Ascending aorta (tissue), 2 donors: ENCODE data around the gene NUTM2D. TPM values are rescaled to one million over a fixed set of nuclear protein-coding genes. Genes with fewer than 3 reads are reported as not detected.
"Not testable (repeated sequence)": the region's sequence is repeated elsewhere in the genome, so short reads cannot be mapped to it uniquely, and the experiment has no call there.

ENCODE experiments used
- DNase-seq, 2 donors: peaks; one replicate each; pipeline ENCODE4 v3.0.0-alpha.2; 2019; ENCODE audit warnings: low spot score in 2 of 2
- H3K27ac ChIP-seq, 2 donors: fragments of 200-600 bp; sonication (generic); one replicate each; pipeline ENCODE4 v1.5.1; 2016 to 2017; ENCODE audit warnings: mild to moderate bottlenecking in 1 of 2
- H3K27me3 ChIP-seq: fragments of 200-600 bp; sonication (generic); one replicate; pipeline ENCODE4 v1.5.1; 2017
- H3K36me3 ChIP-seq, 2 donors: fragments of 200-600 bp; sonication (generic); one replicate each; pipeline ENCODE4 v1.5.1; 2016
- H3K4me1 ChIP-seq, 2 donors: fragments of 200-600 bp; sonication (generic); one replicate each; pipeline ENCODE4 v1.5.1; 2016 to 2017; ENCODE audit warnings: mild to moderate bottlenecking in 1 of 2
- H3K4me3 ChIP-seq, 2 donors: fragments of 200-600 bp; sonication (generic); one replicate each; pipeline ENCODE4 v1.5.1; 2016 to 2017; ENCODE audit warnings: mild to moderate bottlenecking in 1 of 2
- H3K9me3 ChIP-seq, 2 donors: fragments of 200-600 bp; sonication (generic); one replicate each; pipeline ENCODE4 v1.5.1; 2016
- CTCF ChIP-seq, 3 experiments: fragments of 200-600 bp in 2 of 3; fragments of 450-650 bp in 1 of 3; sonication (generic) in 2 of 3; IDR thresholded peaks; one replicate each; pipeline ENCODE4 v1.5.1; 2016 to 2019; ENCODE audit warnings: antibody characterized with exemption in 3 of 3, mild to moderate bottlenecking in 1 of 3, moderate library complexity in 1 of 3
- intact Hi-C: fragments of 100-400 bp; cut with DNase I; formaldehyde crosslinking; loops from one replicate; pipeline ENCODE4 v1.15.1; 2023
- total RNA-seq: library from RNA; depleted of rRNA; stranded (reverse); fragments of >200 nt; gene quantifications from one replicate; pipeline ENCODE4 v1.1.0, GENCODE V29; 2016

Gene NUTM2D
- total RNA-seq, 1 donor from 2014 or later, result 10.9 TPM

GRCh38 chr10:87342711-87343258, 14.8 kb upstream of the NUTM2D start:
- peak overlapping the region; percentile 81 to 85 for H3K27ac ChIP-seq
- peak overlapping the region; percentile 61 to 62 for H3K4me3 ChIP-seq
- peak; percentile 26 to 89 for DNase-seq
- H3K4me1 ChIP-seq, H3K36me3 ChIP-seq, intact Hi-C loops, H3K9me3 ChIP-seq, H3K27me3 ChIP-seq: not testable (repeated sequence)
- peak; percentile 36 to 54 (median 36) for TF ChIP-seq CTCF (IDR thresholded peaks at IDR 0.05)

- intact Hi-C loops, DNase-seq, H3K36me3 ChIP-seq, H3K4me3 ChIP-seq, H3K27ac ChIP-seq, H3K4me1 ChIP-seq, H3K9me3 ChIP-seq, H3K27me3 ChIP-seq: not testable (repeated sequence)
These were observed 11.8 kb upstream of the NUTM2D start for GRCh38 chr10:87345743-87346142.

- not testable (repeated sequence) for DNase-seq, H3K4me3 ChIP-seq, H3K9me3 ChIP-seq
These were observed 7.4 kb upstream of the NUTM2D start for GRCh38 chr10:87350161-87350560.

GRCh38 chr10:87352825-87353224, 4.7 kb upstream of the NUTM2D start:
- H3K4me1 ChIP-seq, H3K36me3 ChIP-seq, intact Hi-C loops, H3K27ac ChIP-seq, H3K27me3 ChIP-seq, H3K4me3 ChIP-seq, DNase-seq, H3K9me3 ChIP-seq: not testable (repeated sequence)

More at GRCh38 chr10:87350161-87350560, 7.4 kb upstream of the NUTM2D start:
- H3K4me1 ChIP-seq, H3K27me3 ChIP-seq, intact Hi-C loops, H3K27ac ChIP-seq, H3K36me3 ChIP-seq: not testable (repeated sequence)

GRCh38 chr10:87355110-87355509, 2.4 kb upstream of the NUTM2D start:
- DNase-seq, H3K4me3 ChIP-seq, H3K4me1 ChIP-seq, H3K27me3 ChIP-seq, H3K36me3 ChIP-seq, intact Hi-C loops, H3K27ac ChIP-seq, H3K9me3 ChIP-seq: not testable (repeated sequence)

- H3K4me3 ChIP-seq, DNase-seq, H3K36me3 ChIP-seq, H3K4me1 ChIP-seq, H3K27me3 ChIP-seq, H3K9me3 ChIP-seq, intact Hi-C loops, H3K27ac ChIP-seq: not testable (repeated sequence)
These were observed 615 bp downstream of the NUTM2D start for GRCh38 chr10:87358159-87358558.

- intact Hi-C loops, H3K27ac ChIP-seq, H3K27me3 ChIP-seq, DNase-seq, H3K4me3 ChIP-seq, H3K36me3 ChIP-seq, H3K4me1 ChIP-seq, H3K9me3 ChIP-seq: not testable (repeated sequence)
These were observed 12.1 kb downstream of the NUTM2D start for GRCh38 chr10:87369514-87370112.

- H3K27me3 ChIP-seq, H3K36me3 ChIP-seq, H3K4me3 ChIP-seq, H3K9me3 ChIP-seq, H3K4me1 ChIP-seq, intact Hi-C loops, H3K27ac ChIP-seq, DNase-seq: not testable (repeated sequence)
These were observed 16.5 kb downstream of the NUTM2D start for GRCh38 chr10:87374091-87374490.

- intact Hi-C loops, H3K27me3 ChIP-seq, H3K9me3 ChIP-seq, H3K36me3 ChIP-seq, H3K4me1 ChIP-seq, H3K4me3 ChIP-seq, H3K27ac ChIP-seq, DNase-seq: not testable (repeated sequence)
These were observed 21.6 kb downstream of the NUTM2D start for GRCh38 chr10:87379115-87379514.

GRCh38 chr10:87383149-87383857, 25.8 kb downstream of the NUTM2D start:
- H3K4me1 ChIP-seq, H3K27me3 ChIP-seq, H3K27ac ChIP-seq, DNase-seq, H3K9me3 ChIP-seq, H3K36me3 ChIP-seq, H3K4me3 ChIP-seq, intact Hi-C loops: not testable (repeated sequence)

GRCh38 chr10:87384283-87384682, 26.7 kb downstream of the NUTM2D start:
- DNase-seq, H3K9me3 ChIP-seq, H3K4me3 ChIP-seq, H3K27me3 ChIP-seq, H3K36me3 ChIP-seq, H3K4me1 ChIP-seq, intact Hi-C loops, H3K27ac ChIP-seq: not testable (repeated sequence)

- H3K4me3 ChIP-seq, intact Hi-C loops, H3K4me1 ChIP-seq, H3K9me3 ChIP-seq, H3K27ac ChIP-seq, DNase-seq, H3K27me3 ChIP-seq, H3K36me3 ChIP-seq: not testable (repeated sequence)
These were observed 28.3 kb downstream of the NUTM2D start for GRCh38 chr10:87385762-87386360.

- DNase-seq, H3K4me1 ChIP-seq: not testable (repeated sequence)
These were observed 33.8 kb downstream of the NUTM2D start for GRCh38 chr10:87391360-87391759.

More at GRCh38 chr10:87391360-87391759, 33.8 kb downstream of the NUTM2D start:
- intact Hi-C loops, H3K27ac ChIP-seq, H3K9me3 ChIP-seq, H3K27me3 ChIP-seq, H3K36me3 ChIP-seq, H3K4me3 ChIP-seq: not testable (repeated sequence)
